ENCODE results near the gene AP3B1.

AP3B1 gene

GRCh38 chr5:78109891-78110324, 184.6 kb downstream of the AP3B1 start:
- no peak overlapping the region for H3K4me2 ChIP-seq (ENCODE audit: low read length)
- H3K27me3 ChIP-seq (ENCODE audit: control insufficient read depth, insufficient read depth, low read length) = no peaks in the 10 kb centered on the region
- no peaks in the 10 kb centered on the region for H3K9me3 ChIP-seq (ENCODE audit: control insufficient read depth, low read length)
- peaks cover 3% of the 10 kb centered on the region for H3K4me1 ChIP-seq
- no peak overlapping the region for H3K27ac ChIP-seq
- H3K4me3 ChIP-seq (ENCODE audit: low read depth, low read length) = no peak overlapping the region
- no peak for TF ChIP-seq CTCF (IDR thresholded peaks at IDR 0.05)
- H3K9ac ChIP-seq = no peak overlapping the region
- H3K36me3 ChIP-seq (ENCODE audit: control insufficient read depth, insufficient read depth, low read length) = no peaks in the 10 kb centered on the region
- H2AFZ ChIP-seq = no peak overlapping the region
- H3K79me2 ChIP-seq = no peaks in the 10 kb centered on the region

GRCh38 chr5:78108564-78108963, 185.9 kb downstream of the AP3B1 start:
- peak overlapping the region; percentile 29 for H3K4me2 ChIP-seq (ENCODE audit: low read length)
- H3K9me3 ChIP-seq (ENCODE audit: control insufficient read depth, low read length) = no peaks in the 10 kb centered on the region
- peaks cover 3% of the 10 kb centered on the region for H3K4me1 ChIP-seq
- no peak overlapping the region for H3K4me3 ChIP-seq (ENCODE audit: low read depth, low read length)
- no peaks in the 10 kb centered on the region for H3K36me3 ChIP-seq (ENCODE audit: control insufficient read depth, insufficient read depth, low read length)
- H3K9ac ChIP-seq = no peak overlapping the region
- H3K79me2 ChIP-seq = no peaks in the 10 kb centered on the region
- no peaks in the 10 kb centered on the region for H3K27me3 ChIP-seq (ENCODE audit: control insufficient read depth, insufficient read depth, low read length)
- TF ChIP-seq CTCF (IDR thresholded peaks at IDR 0.05) = no peak
- no peak overlapping the region for H3K27ac ChIP-seq
- H2AFZ ChIP-seq = no peak overlapping the region

- no peak for TF ChIP-seq CTCF (IDR thresholded peaks at IDR 0.05)
Measured at GRCh38 chr5:78103232-78103918, 191.1 kb downstream of the AP3B1 start.

GRCh38 chr5:78102500-78102899, 192.0 kb downstream of the AP3B1 start:
- no peaks in the 10 kb centered on the region for H3K9me3 ChIP-seq (ENCODE audit: control insufficient read depth, low read length)
- no peak for TF ChIP-seq CTCF (IDR thresholded peaks at IDR 0.05)
- no peak overlapping the region for H3K4me2 ChIP-seq (ENCODE audit: low read length)
- no peak overlapping the region for H3K27ac ChIP-seq
- no peak overlapping the region for H3K9ac ChIP-seq
- no peaks in the 10 kb centered on the region for H3K27me3 ChIP-seq (ENCODE audit: control insufficient read depth, insufficient read depth, low read length)
- no peaks in the 10 kb centered on the region for H3K36me3 ChIP-seq (ENCODE audit: control insufficient read depth, insufficient read depth, low read length)
- H3K4me1 ChIP-seq = no peaks in the 10 kb centered on the region
- H3K79me2 ChIP-seq = peaks cover 2% of the 10 kb centered on the region
- H2AFZ ChIP-seq = no peak overlapping the region
- H3K4me3 ChIP-seq (ENCODE audit: low read depth, low read length) = no peak overlapping the region

More at GRCh38 chr5:78103232-78103918, 191.1 kb downstream of the AP3B1 start:
- Histone ChIP-seq H3K36me3 (ENCODE audit: control insufficient read depth, insufficient read depth, low read length) (no peaks in the 10 kb centered on the region), H3K27me3 (ENCODE audit: control insufficient read depth, insufficient read depth, low read length) (no peaks in the 10 kb centered on the region), H3K27ac (no peak overlapping the region), H3K9me3 (ENCODE audit: control insufficient read depth, low read length) (no peaks in the 10 kb centered on the region), H2AFZ (no peak overlapping the region), H3K4me1 (peaks cover under 1% of the 10 kb centered on the region), H3K4me3 (ENCODE audit: low read depth, low read length) (no peak overlapping the region), H3K9ac (no peak overlapping the region), H3K4me2 (ENCODE audit: low read length) (no peak overlapping the region), H3K79me2 (peaks cover 2% of the 10 kb centered on the region)

- no peak overlapping the region for H3K27ac ChIP-seq
- H3K79me2 ChIP-seq = peaks cover 2% of the 10 kb centered on the region
- H3K27me3 ChIP-seq (ENCODE audit: control insufficient read depth, insufficient read depth, low read length) = no peaks in the 10 kb centered on the region
- H3K9ac ChIP-seq = no peak overlapping the region
- no peak overlapping the region for H3K4me3 ChIP-seq (ENCODE audit: low read depth, low read length)
- no peak for TF ChIP-seq CTCF (IDR thresholded peaks at IDR 0.05)
- no peaks in the 10 kb centered on the region for H3K4me1 ChIP-seq
- H3K36me3 ChIP-seq (ENCODE audit: control insufficient read depth, insufficient read depth, low read length) = no peaks in the 10 kb centered on the region
- H2AFZ ChIP-seq = no peak overlapping the region
- H3K4me2 ChIP-seq (ENCODE audit: low read length) = no peak overlapping the region
- no peaks in the 10 kb centered on the region for H3K9me3 ChIP-seq (ENCODE audit: control insufficient read depth, low read length)
Measured at GRCh38 chr5:78095125-78095524, 199.4 kb downstream of the AP3B1 start.

Measured in parathyroid adenoma (tissue), 2 donors.